GM12878 (cell line): ENCODE data around the gene MTM1. TPM values are rescaled to one million over a fixed set of nuclear protein-coding genes. Genes with fewer than 3 reads are reported as not detected.

ENCODE experiments used
- ATAC-seq: fragments of 200-7000 bp; cut with Tn5 transposase; 3 replicates; pipeline ENCODE4 v1.9.1; 2020; ENCODE audit warnings: mild to moderate bottlenecking, moderate library complexity
- BruUV-seq: library from RNA; stranded (reverse); fragments of 400-500 nt; replicated peaks from 2 replicates; lab custom pipeline; 2021; lab: Mats Ljungman, UMichigan
- CTCF ChIA-PET: fragments of 300-600 bp; sonication (Branson Sonifier 250); formaldehyde crosslinking; extraction: SDS; loops from one replicate; lab custom pipeline; 2021; ENCODE audit warnings: inconsistent platforms; lab: Yijun Ruan, JAX
- POLR2A ChIA-PET: fragments of 350-600 bp; formaldehyde crosslinking; extraction: SDS; loops from one replicate; lab custom pipeline; 2021; ENCODE audit warnings: inconsistent platforms; lab: Charles Lee
- RAD21 ChIA-PET: fragments of 300-600 bp; sonication (Branson Sonifier 250); formaldehyde crosslinking; loops from one replicate; lab custom pipeline; 2023; ENCODE audit warnings: antibody characterized with exemption; ENCODE audit not compliant: unreplicated experiment; lab: Charles Lee
- SMC1A ChIA-PET: fragments of 300-600 bp; sonication (Branson Sonifier 250); formaldehyde crosslinking; loops from one replicate; lab custom pipeline; 2023; ENCODE audit not compliant: unreplicated experiment, uncharacterized antibody; lab: Charles Lee
- DNase-seq: peaks from one replicate; pipeline ENCODE4 v3.0.0-alpha.2; 2011; ENCODE audit warnings: low read depth, low spot score
- FAIRE-seq: peaks from 3 replicates; lab custom pipeline; 2011; peaks lifted over from hg19 to GRCh38; lab: Jason Lieb, UNC
- H2AFZ ChIP-seq: 2 replicates; pipeline ENCODE4 v1.6.0; 2011; ENCODE audit warnings: low read depth, low read length, control low read depth; ENCODE audit not compliant: control insufficient read depth
- H3K27ac ChIP-seq: 2 replicates; pipeline ENCODE4 v1.5.1; 2011; ENCODE audit warnings: control low read depth; ENCODE audit not compliant: control insufficient read depth, insufficient read depth
- H3K27me3 ChIP-seq, 2 experiments: replicated peaks in 1 of 2; 2 replicates each; pipeline versions ENCODE4 v1.6.0 to v1.6.1; 2011; ENCODE audit warnings: low read length in 1 of 2; ENCODE audit not compliant: control insufficient read depth in 2 of 2, insufficient read depth in 2 of 2
- H3K36me3 ChIP-seq, 2 experiments: 2 replicates each; pipeline ENCODE4 v1.5.1; 2011; ENCODE audit warnings: low read length in 1 of 2; ENCODE audit not compliant: control insufficient read depth in 2 of 2, insufficient read depth in 2 of 2
- H3K4me1 ChIP-seq: 2 replicates; pipeline ENCODE4 v1.6.1; 2011; ENCODE audit warnings: mild to moderate bottlenecking, low read length, moderate library complexity, mixed read lengths; ENCODE audit not compliant: control insufficient read depth, insufficient read depth
- H3K4me2 ChIP-seq: 2 replicates; pipeline ENCODE4 v1.6.0; 2011; ENCODE audit warnings: control low read depth; ENCODE audit not compliant: control insufficient read depth, insufficient read depth
- H3K4me3 ChIP-seq: fragments of 200-600 bp; sonication (generic); 2 replicates; pipeline ENCODE4 v1.5.1; 2016
- H3K79me2 ChIP-seq: 2 replicates; pipeline ENCODE4 v1.6.0; 2011; ENCODE audit warnings: low read length; ENCODE audit not compliant: control insufficient read depth, insufficient read depth
- H3K9ac ChIP-seq: 2 replicates; pipeline ENCODE4 v1.8.0; 2011; ENCODE audit warnings: low read length, control low read depth, mixed read lengths; ENCODE audit not compliant: control insufficient read depth, insufficient read depth
- H3K9me3 ChIP-seq: replicated peaks from 3 replicates; pipeline ENCODE4 v1.5.1; 2011; ENCODE audit warnings: mild to moderate bottlenecking, low read length; ENCODE audit not compliant: control insufficient read depth, insufficient read depth
- H4K20me1 ChIP-seq: 2 replicates; pipeline ENCODE4 v1.6.0; 2011; ENCODE audit not compliant: control insufficient read depth, insufficient read depth
- BCL11A ChIP-seq: IDR thresholded peaks from 2 replicates; pipeline ENCODE4 v1.6.1; 2011; ENCODE audit warnings: low read depth, low read length
- EED ChIP-seq: sonication (generic); IDR thresholded peaks from 2 replicates; pipeline ENCODE4 v1.6.1; 2016; ENCODE audit warnings: antibody characterized with exemption, low read depth
- ETV6 ChIP-seq, 2 experiments: fragments of 450-650 bp in 1 of 2; IDR thresholded peaks in 1 of 2; conservative IDR thresholded peaks in 1 of 2; 2 replicates each; pipeline ENCODE4 v1.6.1; 2014; ENCODE audit warnings: antibody characterized with exemption in 1 of 2, borderline replicate concordance in 1 of 2, low read depth in 1 of 2, mild to moderate bottlenecking in 1 of 2, moderate library complexity in 1 of 2
- JUND ChIP-seq: IDR thresholded peaks from 2 replicates; pipeline ENCODE4 v1.6.1; 2012; ENCODE audit warnings: low read depth, mild to moderate bottlenecking, low read length, improper control_type of control experiment, moderate library complexity
- NFYB ChIP-seq: IDR thresholded peaks from 2 replicates; pipeline ENCODE4 v1.6.1; 2011; ENCODE audit warnings: low read depth, mild to moderate bottlenecking, low read length, improper control_type of control experiment, moderate library complexity; ENCODE audit not compliant: insufficient read depth
- SREBF2 ChIP-seq: IDR thresholded peaks from 2 replicates; pipeline ENCODE4 v1.6.1; 2012; ENCODE audit warnings: mild to moderate bottlenecking, low read length
- USF1 ChIP-seq: IDR thresholded peaks from 2 replicates; pipeline ENCODE4 v1.6.1; 2011; ENCODE audit warnings: borderline replicate concordance, low read depth, mild to moderate bottlenecking, moderate library complexity, mixed read lengths, low read length; ENCODE audit not compliant: insufficient read depth; ENCODE audit errors: extremely low read length
- WGBS: methylation state at CpG from one replicate; pipeline ENCODE4 v1.1.6; 2016; ENCODE audit warnings: low lambda C conversion rate; ENCODE audit not compliant: insufficient replicate concordance, insufficient coverage; ENCODE audit errors: missing lambda C conversion rate; 5-methylcytosine and 5-hydroxymethylcytosine counted together
- in situ Hi-C: fragments of 300-500 bp; cut with MboI; formaldehyde crosslinking; loops from 9 replicates; pipeline ENCODE4 v1.14.3; 2018; ENCODE audit warnings: mixed read lengths
- intact Hi-C: fragments of 100-400 bp; cut with micrococcal nuclease; formaldehyde crosslinking; loops from one replicate; pipeline ENCODE4 v1.14.2; 2022; ENCODE audit not compliant: unreplicated experiment
- polyA plus RNA-seq, 11 experiments: library from polyadenylated mRNA; depleted of rRNA in 4 of 11; unstranded in 6 of 11; stranded (reverse) in 5 of 11; fragments of >200 nt; fragmentation: Nextera tagmentation in 4 of 11; fragmentation: Illumina TruSeq in 1 of 11; extraction: Ambion mirVana in 4 of 11; extraction: Trizol in 1 of 11; gene quantifications; 1 replicate in 1 of 11; 2 replicates in 10 of 11; pipeline versions ENCODE4 v1.2.1 to v1.2.3, GENCODE V29; 2011 to 2016; ENCODE audit warnings: inconsistent platforms in 2 of 11, missing spikeins in 2 of 11, low read depth in 1 of 11
- total RNA-seq, 4 experiments: library from RNA; depleted of rRNA in 3 of 4; stranded (reverse); fragments of >200 nt in 3 of 4; fragmentation: Illumina TruSeq in 1 of 4; extraction: Trizol in 1 of 4; gene quantifications; 2 replicates each; pipeline versions ENCODE4 v1.2.1 to v1.2.3, GENCODE V29; 2013 to 2021
- TF ChIP-seq, protein P1 (sequence below): fragments of 450-650 bp; IDR thresholded peaks from 2 replicates; pipeline ENCODE4 v1.6.1; 2017; ENCODE audit warnings: mild to moderate bottlenecking, moderate library complexity

Gene MTM1
- total and polyA plus RNA-seq, 10 of the 15 experiments (the other 5 are each of a cell fraction or from before 2014, with no cell fraction given): 3.9 to 13.3 (median 8.4) TPM

GRCh38 chrX:150696866-150697265 lies 128.4 kb downstream of the MTM1 start:
- ChIA-PET POLR2A (interaction anchor here (1.3 kb wide), 1 partner anchor 9 kb away, joined by 3 read pairs; no protein-coding TSS in a partner anchor), SMC1A (interaction anchor here (0.9 to 1.1 kb wide), 3 partner anchors 10 to 19 kb away, joined by 3 read pairs; no protein-coding TSS in a partner anchor), CTCF (interaction anchor here (0.8 to 12.8 kb wide), 5 partner anchors 13 to 66 kb away, joined by 3 to 106 read pairs (median 12); no protein-coding TSS in a partner anchor), RAD21 (interaction anchor here (0.8 kb wide), 2 partner anchors 15 to 19 kb away, joined by 4 read pairs; no protein-coding TSS in a partner anchor)
- no peak for DNase-seq
- Histone ChIP-seq H3K9ac (no peak overlapping the region), H4K20me1 (no peaks in the 10 kb centered on the region), H2AFZ (no peak overlapping the region), H3K36me3 (no peaks in the 10 kb centered on the region), H3K4me1 (peaks cover 12% of the 10 kb centered on the region), H3K4me3 (peak overlapping the region; percentile 34; the same call in 1 of the 2 replicates), H3K79me2 (peaks cover 41% of the 10 kb centered on the region), H3K4me2 (peak overlapping the region; percentile 38; the same call in 1 of the 2 replicates), H3K27me3 (no peaks in the 10 kb centered on the region), H3K27ac (peak overlapping the region; percentile 33), H3K9me3 (no peaks in the 10 kb centered on the region)
- intact Hi-C loops (loop anchor here (5.0 kb wide), 1 partner anchor 125 kb away; no protein-coding TSS in a partner anchor), in situ Hi-C loops (loop anchor here (25.0 kb wide), 1 partner anchor 1185 kb away; the partner anchor contains the start of gene IDS)
- no TSS peak for BruUV-seq
- peak; percentile 13; the same call in 2 of the 3 replicates for ATAC-seq
- 16% methylated on average over 4 of the region's 4 CpGs for WGBS
- FAIRE-seq: no peak
- TF ChIP-seq EED (no peak), JUND (no peak), BCL11A (no peak), NFYB (no peak), ETV6 (conservative IDR thresholded peaks at IDR 0.05 in 1 of 2, IDR thresholded peaks at IDR 0.05 in 1 of 2; ENCODE audit: borderline replicate concordance in 1 of 2, low read depth in 1 of 2) (no peak), SREBF2 (no peak), USF1 (no peak)
- TF ChIP-seq, protein P1, sequence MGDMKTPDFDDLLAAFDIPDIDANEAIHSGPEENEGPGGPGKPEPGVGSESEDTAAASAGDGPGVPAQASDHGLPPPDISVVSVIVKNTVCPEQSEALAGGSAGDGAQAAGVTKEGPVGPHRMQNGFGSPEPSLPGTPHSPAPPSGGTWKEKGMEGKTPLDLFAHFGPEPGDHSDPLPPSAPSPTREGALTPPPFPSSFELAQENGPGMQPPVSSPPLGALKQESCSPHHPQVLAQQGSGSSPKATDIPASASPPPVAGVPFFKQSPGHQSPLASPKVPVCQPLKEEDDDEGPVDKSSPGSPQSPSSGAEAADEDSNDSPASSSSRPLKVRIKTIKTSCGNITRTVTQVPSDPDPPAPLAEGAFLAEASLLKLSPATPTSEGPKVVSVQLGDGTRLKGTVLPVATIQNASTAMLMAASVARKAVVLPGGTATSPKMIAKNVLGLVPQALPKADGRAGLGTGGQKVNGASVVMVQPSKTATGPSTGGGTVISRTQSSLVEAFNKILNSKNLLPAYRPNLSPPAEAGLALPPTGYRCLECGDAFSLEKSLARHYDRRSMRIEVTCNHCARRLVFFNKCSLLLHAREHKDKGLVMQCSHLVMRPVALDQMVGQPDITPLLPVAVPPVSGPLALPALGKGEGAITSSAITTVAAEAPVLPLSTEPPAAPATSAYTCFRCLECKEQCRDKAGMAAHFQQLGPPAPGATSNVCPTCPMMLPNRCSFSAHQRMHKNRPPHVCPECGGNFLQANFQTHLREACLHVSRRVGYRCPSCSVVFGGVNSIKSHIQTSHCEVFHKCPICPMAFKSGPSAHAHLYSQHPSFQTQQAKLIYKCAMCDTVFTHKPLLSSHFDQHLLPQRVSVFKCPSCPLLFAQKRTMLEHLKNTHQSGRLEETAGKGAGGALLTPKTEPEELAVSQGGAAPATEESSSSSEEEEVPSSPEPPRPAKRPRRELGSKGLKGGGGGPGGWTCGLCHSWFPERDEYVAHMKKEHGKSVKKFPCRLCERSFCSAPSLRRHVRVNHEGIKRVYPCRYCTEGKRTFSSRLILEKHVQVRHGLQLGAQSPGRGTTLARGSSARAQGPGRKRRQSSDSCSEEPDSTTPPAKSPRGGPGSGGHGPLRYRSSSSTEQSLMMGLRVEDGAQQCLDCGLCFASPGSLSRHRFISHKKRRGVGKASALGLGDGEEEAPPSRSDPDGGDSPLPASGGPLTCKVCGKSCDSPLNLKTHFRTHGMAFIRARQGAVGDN: no peak
